Vagina (tissue), 2 donors: Measurements from ENCODE around the gene PAQR7. TPM values are rescaled to one million over a fixed set of nuclear protein-coding genes. Genes with fewer than 3 reads are reported as not detected.

ENCODE experiments used
- DNase-seq, 2 donors: peaks; one replicate each; pipeline ENCODE4 v3.0.0-alpha.2; 2017; ENCODE audit errors: extremely low spot score in 2 of 2
- H3K27ac ChIP-seq: fragments of 200-600 bp; sonication (generic); one replicate; pipeline ENCODE4 v1.5.1; 2019
- H3K27me3 ChIP-seq: fragments of 200-600 bp; sonication (generic); one replicate; pipeline ENCODE4 v1.5.1; 2019
- H3K36me3 ChIP-seq, 2 donors: fragments of 200-600 bp; sonication (generic); one replicate each; pipeline ENCODE4 v1.5.1; 2017 to 2019
- H3K4me1 ChIP-seq: fragments of 200-600 bp; sonication (generic); one replicate; pipeline ENCODE4 v1.5.1; 2019
- H3K4me3 ChIP-seq, 2 donors: fragments of 200-600 bp; sonication (generic); 1 replicate in 1 of 2; 2 replicates in 1 of 2; pipeline ENCODE4 v1.5.1; 2016 to 2019
- H3K9me3 ChIP-seq: fragments of 200-600 bp; sonication (generic); one replicate; pipeline ENCODE4 v1.5.1; 2019
- POLR2A ChIP-seq, 2 donors: fragments of 450-650 bp; IDR thresholded peaks; one replicate each; pipeline ENCODE4 v1.6.1; 2017; ENCODE audit warnings: antibody characterized with exemption in 2 of 2, mild to moderate bottlenecking in 2 of 2, moderate library complexity in 2 of 2
- POLR2AphosphoS5 ChIP-seq, 2 donors: sonication (generic); formaldehyde crosslinking; IDR thresholded peaks; one replicate each; pipeline ENCODE4 v1.9.0; 2017; ENCODE audit warnings: antibody characterized with exemption in 2 of 2, mild to moderate bottlenecking in 2 of 2, low read depth in 1 of 2; ENCODE audit not compliant: insufficient read depth in 1 of 2
- intact Hi-C: fragments of 100-400 bp; cut with DNase I; formaldehyde crosslinking; loops from one replicate; pipeline ENCODE4 v1.15.1; 2023
- total RNA-seq: library from RNA; depleted of rRNA; stranded (reverse); fragments of >200 nt; gene quantifications from one replicate; pipeline ENCODE4 v1.2.3, GENCODE V29; 2016
- TF ChIP-seq, protein P1 (sequence below), 3 experiments: fragments of 450-650 bp in 2 of 3; fragments of 200-600 bp in 1 of 3; sonication (generic) in 1 of 3; IDR thresholded peaks; one replicate each; pipeline ENCODE4 v1.5.1; 2017 to 2019; ENCODE audit warnings: antibody characterized with exemption in 3 of 3, mild to moderate bottlenecking in 2 of 3, moderate library complexity in 2 of 3

PAQR7 gene
- total RNA-seq, 1 donor from 2014 or later, result 7.1 TPM

DNA sequence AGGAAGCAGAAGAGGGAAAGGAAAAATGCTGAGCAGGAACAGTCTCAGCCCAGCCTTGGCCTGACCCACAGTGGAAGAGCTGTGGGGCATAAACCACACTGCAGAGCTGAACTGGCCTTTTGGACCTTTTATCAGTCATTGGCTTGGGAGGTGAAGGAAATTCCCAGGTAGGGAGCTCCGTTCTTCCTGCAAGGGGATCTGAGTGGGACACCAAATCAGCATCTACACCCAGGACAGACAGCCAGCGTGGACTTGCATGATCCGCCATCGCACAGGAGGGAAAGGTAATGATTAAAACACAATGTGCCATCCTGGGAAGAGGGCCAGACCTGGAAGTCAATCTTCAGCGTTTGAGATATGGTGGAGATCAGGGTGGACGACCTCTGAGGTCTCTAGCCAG lies 56.9 kb downstream of the PAQR7 start:
- no peaks in the 10 kb centered on the region for H3K9me3 ChIP-seq
- peaks cover 0 to 7% of the 10 kb centered on the region in 2 donors for H3K36me3 ChIP-seq
- no peak for TF ChIP-seq POLR2AphosphoS5 (IDR thresholded peaks at IDR 0.05; ENCODE audit: insufficient read depth in 1 of 2, low read depth in 1 of 2)
- TF ChIP-seq, protein P1, sequence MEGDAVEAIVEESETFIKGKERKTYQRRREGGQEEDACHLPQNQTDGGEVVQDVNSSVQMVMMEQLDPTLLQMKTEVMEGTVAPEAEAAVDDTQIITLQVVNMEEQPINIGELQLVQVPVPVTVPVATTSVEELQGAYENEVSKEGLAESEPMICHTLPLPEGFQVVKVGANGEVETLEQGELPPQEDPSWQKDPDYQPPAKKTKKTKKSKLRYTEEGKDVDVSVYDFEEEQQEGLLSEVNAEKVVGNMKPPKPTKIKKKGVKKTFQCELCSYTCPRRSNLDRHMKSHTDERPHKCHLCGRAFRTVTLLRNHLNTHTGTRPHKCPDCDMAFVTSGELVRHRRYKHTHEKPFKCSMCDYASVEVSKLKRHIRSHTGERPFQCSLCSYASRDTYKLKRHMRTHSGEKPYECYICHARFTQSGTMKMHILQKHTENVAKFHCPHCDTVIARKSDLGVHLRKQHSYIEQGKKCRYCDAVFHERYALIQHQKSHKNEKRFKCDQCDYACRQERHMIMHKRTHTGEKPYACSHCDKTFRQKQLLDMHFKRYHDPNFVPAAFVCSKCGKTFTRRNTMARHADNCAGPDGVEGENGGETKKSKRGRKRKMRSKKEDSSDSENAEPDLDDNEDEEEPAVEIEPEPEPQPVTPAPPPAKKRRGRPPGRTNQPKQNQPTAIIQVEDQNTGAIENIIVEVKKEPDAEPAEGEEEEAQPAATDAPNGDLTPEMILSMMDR (IDR thresholded peaks at IDR 0.05), result no peak
- no peak for TF ChIP-seq POLR2A (IDR thresholded peaks at IDR 0.05)
- DNase-seq, result no peak
- H3K4me1 ChIP-seq, result peaks cover 41% of the 10 kb centered on the region
- peak overlapping the region; percentile 77 to 82 for H3K4me3 ChIP-seq
- peak overlapping the region; percentile 81 for H3K27ac ChIP-seq
- no peaks in the 10 kb centered on the region for H3K27me3 ChIP-seq
- intact Hi-C loops, result no loop called here

DNA sequence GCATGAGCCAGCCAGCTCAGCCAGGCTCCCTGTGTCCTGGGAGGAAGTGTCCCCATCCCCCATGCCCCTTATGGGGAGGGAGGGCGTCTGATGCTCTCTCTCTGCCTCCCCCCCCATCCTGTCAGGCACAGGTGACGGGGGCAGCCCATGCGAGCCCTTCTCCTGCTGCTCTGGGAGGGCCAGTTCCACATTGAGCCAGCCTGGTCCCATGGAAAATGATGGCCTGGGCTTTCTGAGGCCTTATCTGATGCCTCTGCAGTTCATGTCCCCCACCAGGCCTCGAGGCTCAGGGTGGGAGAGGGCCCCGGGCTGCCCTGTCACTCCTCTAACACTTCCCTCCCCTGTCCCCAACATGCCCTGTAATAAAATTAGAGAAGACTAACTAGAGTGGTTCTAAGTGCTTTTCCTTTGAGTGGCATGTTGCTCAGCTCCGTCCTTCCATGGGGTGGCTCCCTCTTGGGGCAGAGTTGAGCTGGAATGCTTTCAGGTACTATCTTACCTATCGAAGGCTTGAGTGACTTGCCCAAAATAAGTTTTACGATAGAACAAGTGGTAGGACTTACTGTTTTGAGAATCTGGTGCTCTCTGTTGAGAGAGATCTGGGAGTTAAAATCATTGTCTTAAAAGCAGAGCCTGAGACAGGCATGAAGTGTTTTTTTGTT lies 57.5 kb downstream of the PAQR7 start:
- TF ChIP-seq POLR2AphosphoS5 (IDR thresholded peaks at IDR 0.05; ENCODE audit: insufficient read depth in 1 of 2, low read depth in 1 of 2) (no peak), POLR2A (IDR thresholded peaks at IDR 0.05) (no peak)
- TF ChIP-seq, protein P1 (IDR thresholded peaks at IDR 0.05), result no peak
- no peak for DNase-seq
- no peak overlapping the region for H3K4me3 ChIP-seq
- no peaks in the 10 kb centered on the region for H3K27me3 ChIP-seq
- no peaks in the 10 kb centered on the region for H3K9me3 ChIP-seq
- H3K36me3 ChIP-seq, result peaks cover 0 to 7% of the 10 kb centered on the region in 2 donors
- H3K27ac ChIP-seq, result no peak overlapping the region
- H3K4me1 ChIP-seq, result peaks cover 37% of the 10 kb centered on the region
- intact Hi-C loops, result no loop called here

DNA sequence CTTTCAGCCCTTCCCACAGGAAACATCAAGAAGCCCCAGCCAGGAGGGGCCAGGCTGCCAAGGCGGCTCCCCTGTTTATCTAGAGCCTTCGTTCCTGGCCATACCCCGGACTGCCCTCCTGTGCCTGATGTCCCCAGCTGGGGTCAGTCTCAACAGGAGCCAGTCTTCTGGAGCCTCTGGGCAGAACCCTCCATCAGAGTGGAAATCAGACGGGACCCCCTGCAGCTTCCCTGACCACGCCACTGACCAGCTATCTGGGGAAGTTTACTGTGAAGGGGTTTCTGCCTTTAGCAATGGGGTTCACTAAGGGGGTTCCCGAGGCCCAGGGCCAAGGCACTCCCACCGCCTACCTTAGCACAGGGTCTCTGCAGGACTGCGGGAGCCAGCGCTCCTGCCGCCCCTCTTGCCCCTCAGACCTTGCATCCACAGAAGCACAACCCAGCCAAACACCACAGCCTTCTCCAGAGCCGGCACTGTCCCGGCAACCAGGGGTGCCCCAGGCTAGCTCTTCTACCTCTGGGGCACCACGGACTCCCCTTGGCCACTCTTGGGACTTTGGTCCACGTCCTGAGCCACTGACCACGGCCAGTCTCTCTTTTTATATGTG lies 59.3 kb downstream of the PAQR7 start:
- H3K36me3 ChIP-seq, result peaks cover 0 to 7% of the 10 kb centered on the region in 2 donors
- H3K9me3 ChIP-seq, result no peaks in the 10 kb centered on the region
- H3K27ac ChIP-seq, result no peak overlapping the region
- intact Hi-C loops, result no loop called here
- H3K4me1 ChIP-seq, result peaks cover 26% of the 10 kb centered on the region
- DNase-seq, result no peak
- H3K4me3 ChIP-seq, result no peak overlapping the region
- H3K27me3 ChIP-seq, result no peaks in the 10 kb centered on the region
- TF ChIP-seq, protein P1 (IDR thresholded peaks at IDR 0.05), result no peak
- TF ChIP-seq POLR2AphosphoS5 (IDR thresholded peaks at IDR 0.05; ENCODE audit: insufficient read depth in 1 of 2, low read depth in 1 of 2) (no peak), POLR2A (IDR thresholded peaks at IDR 0.05) (no peak)

DNA sequence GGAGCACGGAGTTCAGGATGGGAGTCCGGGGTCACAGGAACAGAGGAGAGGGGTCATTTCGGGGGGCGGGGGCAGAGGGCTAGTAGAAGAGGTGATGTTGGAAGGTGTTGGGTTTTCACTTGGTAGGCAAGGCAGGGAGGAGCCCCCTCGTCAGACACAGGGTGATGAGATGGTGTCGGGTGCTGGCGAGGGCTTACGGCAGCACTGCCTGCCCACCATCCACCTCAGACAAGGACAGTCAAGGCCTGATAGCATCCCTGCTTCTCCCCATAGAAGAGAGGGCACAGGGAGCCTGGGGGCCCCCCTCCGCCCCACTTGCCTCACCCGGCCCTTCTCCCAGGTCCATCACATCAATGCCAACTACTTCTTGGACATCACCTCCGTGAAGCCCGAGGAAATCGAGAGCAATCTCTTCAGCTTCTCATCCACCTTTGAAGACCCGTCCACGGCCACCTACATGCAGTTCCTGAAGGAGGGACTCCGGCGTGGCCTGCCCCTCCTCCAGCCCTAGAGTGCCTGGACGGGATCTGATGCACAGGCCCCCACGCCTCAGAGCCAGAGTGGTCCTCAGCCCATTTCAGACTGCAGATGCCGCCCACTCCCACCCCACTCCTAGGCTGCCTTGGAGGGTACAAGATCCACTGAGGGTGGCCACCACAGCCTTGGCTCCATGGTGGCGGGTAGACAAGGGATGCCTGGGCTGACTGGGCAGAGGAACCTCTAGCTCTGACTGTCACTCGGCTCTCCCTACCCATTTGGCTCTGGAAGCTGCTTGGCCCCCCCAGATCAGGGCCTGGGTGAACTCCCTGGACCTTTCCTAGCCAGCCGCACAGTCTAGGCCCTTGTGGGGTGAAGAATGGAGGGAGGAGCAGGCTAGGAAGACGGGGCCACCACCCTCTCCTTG lies 60.0 kb downstream of the PAQR7 start:
- Histone ChIP-seq H3K4me1 (peaks cover 26% of the 10 kb centered on the region), H3K27me3 (no peaks in the 10 kb centered on the region), H3K9me3 (no peaks in the 10 kb centered on the region), H3K27ac (no peak overlapping the region), H3K36me3 (peaks cover 0 to 7% of the 10 kb centered on the region in 2 donors), H3K4me3 (no peak overlapping the region)
- no peak for TF ChIP-seq POLR2A (IDR thresholded peaks at IDR 0.05)
- TF ChIP-seq, protein P1 (IDR thresholded peaks at IDR 0.05), result no peak
- no peak for TF ChIP-seq POLR2AphosphoS5 (IDR thresholded peaks at IDR 0.05; ENCODE audit: insufficient read depth in 1 of 2, low read depth in 1 of 2)
- DNase-seq, result no peak
- intact Hi-C loops, result no loop called here
